Caco-2 (cell line): ENCODE data around the gene FRZB. TPM values are rescaled to one million over a fixed set of nuclear protein-coding genes. Genes with fewer than 3 reads are reported as not detected.

ENCODE experiments used
- BruUV-seq: library from RNA; stranded (reverse); fragments of 400-500 nt; replicated peaks from 2 replicates; lab custom pipeline; 2021; lab: Mats Ljungman, UMichigan
- CTCF ChIA-PET: fragments of 300-600 bp; sonication (Branson Sonifier 250); formaldehyde crosslinking; loops from one replicate; lab custom pipeline; 2022; ENCODE audit warnings: antibody characterized with exemption; lab: Charles Lee
- POLR2A ChIA-PET: fragments of 300-600 bp; sonication (Branson Sonifier 250); formaldehyde crosslinking; loops from one replicate; lab custom pipeline; 2022; ENCODE audit warnings: antibody characterized with exemption; lab: Charles Lee
- DNase-seq, 2 experiments: peaks; one replicate each; pipeline versions ENCODE4 v3.0.0 to v3.0.0-alpha.2; 2020 to 2022
- H3K27me3 ChIP-seq: replicated peaks from 2 replicates; pipeline ENCODE4 v1.6.0; 2011; ENCODE audit warnings: low read length; ENCODE audit not compliant: control insufficient read depth, insufficient read depth
- H3K36me3 ChIP-seq: 2 replicates; pipeline ENCODE4 v1.5.1; 2011; ENCODE audit warnings: low read length; ENCODE audit not compliant: control insufficient read depth, insufficient read depth
- H3K4me1 ChIP-seq: fragments of 250-450 bp; sonication (Bioruptor Pico); 2 replicates; pipeline ENCODE4 v1.5.1; 2020; ENCODE audit warnings: mild to moderate bottlenecking
- H3K4me3 ChIP-seq: 2 replicates; pipeline ENCODE4 v1.5.1; 2011; ENCODE audit warnings: low read depth, mild to moderate bottlenecking, control low read depth, low read length
- H3K9me3 ChIP-seq: fragments of 250-450 bp; sonication (Bioruptor Pico); 2 replicates; pipeline ENCODE4 v1.5.1; 2020; ENCODE audit warnings: mild to moderate bottlenecking, moderate library complexity
- H3K27ac Mint-ChIP-seq: one replicate; pipeline ENCODE4 v1.8.0; 2022; ENCODE audit warnings: mixed read lengths; ENCODE audit not compliant: unreplicated experiment
- H3K27me3 Mint-ChIP-seq: one replicate; pipeline ENCODE4 v1.8.0; 2022; ENCODE audit warnings: mixed read lengths; ENCODE audit not compliant: insufficient read depth, unreplicated experiment
- H3K36me3 Mint-ChIP-seq: one replicate; pipeline ENCODE4 v1.8.0; 2022; ENCODE audit warnings: mild to moderate bottlenecking, mixed read lengths; ENCODE audit not compliant: insufficient read depth, unreplicated experiment
- H3K4me1 Mint-ChIP-seq: one replicate; pipeline ENCODE4 v1.8.0; 2022; ENCODE audit warnings: low read depth, mixed read lengths; ENCODE audit not compliant: unreplicated experiment
- H3K4me3 Mint-ChIP-seq: one replicate; pipeline ENCODE4 v1.8.0; 2022; ENCODE audit warnings: mild to moderate bottlenecking, moderate library complexity, mixed read lengths; ENCODE audit not compliant: unreplicated experiment
- H3K9me3 Mint-ChIP-seq: one replicate; pipeline ENCODE4 v1.8.0; 2022; ENCODE audit warnings: mixed read lengths; ENCODE audit not compliant: unreplicated experiment
- CTCF ChIP-seq, 2 experiments: fragments of 200-600 bp in 1 of 2; IDR thresholded peaks; 1 replicate in 1 of 2; 2 replicates in 1 of 2; pipeline versions ENCODE4 v1.5.1 to v1.8.0; 2011 to 2022; ENCODE audit warnings: antibody characterized with exemption in 1 of 2, control low read depth in 1 of 2, inconsistent platforms in 1 of 2, low read depth in 1 of 2, low read length in 1 of 2, mild to moderate bottlenecking in 1 of 2, moderate library complexity in 1 of 2; ENCODE audit not compliant: insufficient read depth in 1 of 2, severe bottlenecking in 1 of 2, unreplicated experiment in 1 of 2
- intact Hi-C: fragments of 100-400 bp; cut with micrococcal nuclease; formaldehyde crosslinking; loops from one replicate; pipeline ENCODE4 v1.10.0; 2022; ENCODE audit not compliant: unreplicated experiment
- total RNA-seq: library from RNA; stranded (reverse); gene quantifications from 2 replicates; pipeline ENCODE4 v1.2.3, GENCODE V29; 2022

Gene FRZB
- total RNA-seq, 1 experiment from 2014 or later, result not detected

GRCh38 chr2:182845794-182846417 lies 20.5 kb downstream of the FRZB start:
- Mint-ChIP-seq H3K4me3 (no peak overlapping the region), H3K4me1 (no peaks in the 10 kb centered on the region), H3K27me3 (no peaks in the 10 kb centered on the region), H3K36me3 (no peaks in the 10 kb centered on the region), H3K27ac (no peak overlapping the region), H3K9me3 (no peaks in the 10 kb centered on the region)
- intact Hi-C loops, result no loop called here
- ChIA-PET CTCF (no interaction called here), POLR2A (no interaction called here)
- TF ChIP-seq CTCF (IDR thresholded peaks at IDR 0.05; ENCODE audit: insufficient read depth in 1 of 2, low read depth in 1 of 2, low read length in 1 of 2, severe bottlenecking in 1 of 2, unreplicated experiment in 1 of 2), result no peak
- no peak for DNase-seq
- no TSS peak for BruUV-seq
- H3K27me3 ChIP-seq, result no peaks in the 10 kb centered on the region
- H3K36me3 ChIP-seq, result no peaks in the 10 kb centered on the region
- no peak overlapping the region for H3K4me3 ChIP-seq
- H3K9me3 ChIP-seq, result no peaks in the 10 kb centered on the region
- no peaks in the 10 kb centered on the region for H3K4me1 ChIP-seq

GRCh38 chr2:182836451-182836850 lies 30.0 kb downstream of the FRZB start:
- H3K36me3 ChIP-seq, result no peaks in the 10 kb centered on the region
- peaks cover 11% of the 10 kb centered on the region for H3K4me1 Mint-ChIP-seq
- POLR2A ChIA-PET, result no interaction called here
- H3K27me3 ChIP-seq, result no peaks in the 10 kb centered on the region
- H3K27me3 Mint-ChIP-seq, result no peaks in the 10 kb centered on the region
- H3K27ac Mint-ChIP-seq, result no peak overlapping the region
- CTCF ChIA-PET, result no interaction called here
- TF ChIP-seq CTCF (IDR thresholded peaks at IDR 0.05; ENCODE audit: insufficient read depth in 1 of 2, low read depth in 1 of 2, low read length in 1 of 2, severe bottlenecking in 1 of 2, unreplicated experiment in 1 of 2), result no peak
- no peaks in the 10 kb centered on the region for H3K9me3 ChIP-seq
- H3K4me3 ChIP-seq, result no peak overlapping the region
- no TSS peak for BruUV-seq
- no peak overlapping the region for H3K4me3 Mint-ChIP-seq
- no peaks in the 10 kb centered on the region for H3K9me3 Mint-ChIP-seq
- no peak for DNase-seq
- intact Hi-C loops, result no loop called here
- no peaks in the 10 kb centered on the region for H3K36me3 Mint-ChIP-seq
- H3K4me1 ChIP-seq, result peaks cover 15% of the 10 kb centered on the region

- no peaks in the 10 kb centered on the region for H3K27me3 Mint-ChIP-seq
- intact Hi-C loops, result no loop called here
- no peaks in the 10 kb centered on the region for H3K36me3 Mint-ChIP-seq
- no peak for TF ChIP-seq CTCF (IDR thresholded peaks at IDR 0.05; ENCODE audit: insufficient read depth in 1 of 2, low read depth in 1 of 2, low read length in 1 of 2, severe bottlenecking in 1 of 2, unreplicated experiment in 1 of 2)
- no peaks in the 10 kb centered on the region for H3K9me3 ChIP-seq
- H3K9me3 Mint-ChIP-seq, result no peaks in the 10 kb centered on the region
- H3K27ac Mint-ChIP-seq, result no peak overlapping the region
- ChIA-PET CTCF (no interaction called here), POLR2A (no interaction called here)
- peaks cover 9% of the 10 kb centered on the region for H3K4me1 Mint-ChIP-seq
- H3K4me3 ChIP-seq, result no peak overlapping the region
- no peak overlapping the region for H3K4me3 Mint-ChIP-seq
- peaks cover 14% of the 10 kb centered on the region for H3K4me1 ChIP-seq
- no peaks in the 10 kb centered on the region for H3K36me3 ChIP-seq
- no TSS peak for BruUV-seq
- H3K27me3 ChIP-seq, result no peaks in the 10 kb centered on the region
- no peak for DNase-seq
These were observed 32.1 kb downstream of the FRZB start for GRCh38 chr2:182834293-182834692.
